Measurements from ENCODE around the gene CT47C1.

GRCh38 chrX:119089619-119090018 is 16.8 kb downstream of the CT47C1 start:
- TF ChIP-seq, protein P1, sequence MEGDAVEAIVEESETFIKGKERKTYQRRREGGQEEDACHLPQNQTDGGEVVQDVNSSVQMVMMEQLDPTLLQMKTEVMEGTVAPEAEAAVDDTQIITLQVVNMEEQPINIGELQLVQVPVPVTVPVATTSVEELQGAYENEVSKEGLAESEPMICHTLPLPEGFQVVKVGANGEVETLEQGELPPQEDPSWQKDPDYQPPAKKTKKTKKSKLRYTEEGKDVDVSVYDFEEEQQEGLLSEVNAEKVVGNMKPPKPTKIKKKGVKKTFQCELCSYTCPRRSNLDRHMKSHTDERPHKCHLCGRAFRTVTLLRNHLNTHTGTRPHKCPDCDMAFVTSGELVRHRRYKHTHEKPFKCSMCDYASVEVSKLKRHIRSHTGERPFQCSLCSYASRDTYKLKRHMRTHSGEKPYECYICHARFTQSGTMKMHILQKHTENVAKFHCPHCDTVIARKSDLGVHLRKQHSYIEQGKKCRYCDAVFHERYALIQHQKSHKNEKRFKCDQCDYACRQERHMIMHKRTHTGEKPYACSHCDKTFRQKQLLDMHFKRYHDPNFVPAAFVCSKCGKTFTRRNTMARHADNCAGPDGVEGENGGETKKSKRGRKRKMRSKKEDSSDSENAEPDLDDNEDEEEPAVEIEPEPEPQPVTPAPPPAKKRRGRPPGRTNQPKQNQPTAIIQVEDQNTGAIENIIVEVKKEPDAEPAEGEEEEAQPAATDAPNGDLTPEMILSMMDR (conservative IDR thresholded peaks at IDR 0.05; ENCODE audit: low read length) = no peak
- no peak for TF ChIP-seq EZH2phosphoT487 (IDR thresholded peaks at IDR 0.05; ENCODE audit: borderline replicate concordance, low read depth, low read length)

Measured in OCI-LY7 (cell line).